GM18511 (cell line): ENCODE data around the gene ALPK1.

Experiments used
- ATAC-seq: cut with Tn5 transposase; IDR thresholded peaks from one replicate; pipeline ENCODE4 v1.9.1; 2021; ENCODE audit warnings: mild to moderate bottlenecking, moderate library complexity; ENCODE audit not compliant: unreplicated experiment

ALPK1 gene

DNA sequence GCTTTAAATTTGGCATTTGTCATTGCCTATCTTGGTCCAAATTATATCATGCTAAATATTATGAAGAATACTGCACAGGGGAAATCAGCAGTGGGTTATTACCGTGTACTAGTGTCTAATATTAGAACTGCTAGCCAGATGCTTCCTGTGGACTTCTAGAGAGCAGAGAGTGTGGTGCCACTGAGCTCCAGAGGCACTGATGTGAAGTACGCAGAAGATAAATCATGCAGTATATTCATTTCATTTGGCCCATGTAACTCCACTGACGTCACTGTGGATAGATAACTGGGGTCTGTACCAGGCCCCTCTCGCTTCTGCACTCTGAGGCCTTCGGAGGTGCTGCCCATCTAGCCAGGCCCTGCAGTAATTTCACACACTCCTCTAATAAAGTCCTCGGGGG, 80.0 kb downstream of the ALPK1 start:
- peak; percentile 60 for ATAC-seq

DNA sequence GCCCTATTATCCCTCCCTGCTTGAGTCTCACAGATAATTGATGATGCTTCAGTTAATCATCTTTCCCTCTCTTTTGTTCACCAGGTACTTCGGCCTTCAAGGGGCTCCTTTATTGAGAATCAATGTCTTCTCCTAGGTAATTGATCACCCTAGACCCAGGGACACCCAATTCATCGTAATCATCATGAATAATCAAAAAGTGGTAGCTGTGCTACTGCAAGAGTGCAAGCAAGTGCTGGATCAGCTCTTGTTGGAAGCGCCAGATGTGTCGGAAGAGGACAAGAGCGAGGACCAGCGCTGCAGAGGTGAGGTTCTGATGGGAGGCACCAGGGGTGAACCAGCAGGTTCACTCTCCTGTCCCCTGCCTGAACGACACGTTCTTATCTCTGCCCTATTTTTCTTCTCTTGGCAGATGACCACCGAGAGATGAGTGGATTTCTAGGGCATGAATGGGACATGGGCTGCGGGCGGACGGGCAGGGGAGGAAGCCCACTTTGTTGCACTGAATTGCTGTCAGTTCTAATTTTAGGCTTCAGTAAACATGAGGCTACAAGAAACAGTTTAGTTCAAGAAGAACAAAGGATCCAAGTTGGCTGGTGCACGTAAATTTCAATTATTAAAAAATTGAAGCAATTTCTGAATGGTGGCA, 80.5 kb downstream of the ALPK1 start:
- no peak for ATAC-seq

DNA sequence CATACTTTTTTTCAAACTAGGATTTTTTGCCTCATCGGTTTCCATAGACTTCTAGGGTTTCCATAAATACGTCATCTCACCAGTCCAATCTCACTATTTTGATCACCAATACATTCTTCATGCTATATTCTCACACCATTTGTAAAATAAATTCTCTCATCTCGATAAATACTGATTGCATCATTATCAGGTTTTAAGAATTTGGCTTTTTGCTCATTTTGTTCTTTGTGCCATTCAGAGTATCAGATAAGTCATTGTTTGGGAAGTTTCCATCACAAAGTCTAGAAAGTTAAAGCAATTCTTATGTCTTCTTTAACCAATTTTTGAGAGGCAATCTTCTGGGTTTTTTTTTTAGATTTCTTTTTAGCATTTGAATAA, 81.1 kb downstream of the ALPK1 start:
- no peak for ATAC-seq

DNA sequence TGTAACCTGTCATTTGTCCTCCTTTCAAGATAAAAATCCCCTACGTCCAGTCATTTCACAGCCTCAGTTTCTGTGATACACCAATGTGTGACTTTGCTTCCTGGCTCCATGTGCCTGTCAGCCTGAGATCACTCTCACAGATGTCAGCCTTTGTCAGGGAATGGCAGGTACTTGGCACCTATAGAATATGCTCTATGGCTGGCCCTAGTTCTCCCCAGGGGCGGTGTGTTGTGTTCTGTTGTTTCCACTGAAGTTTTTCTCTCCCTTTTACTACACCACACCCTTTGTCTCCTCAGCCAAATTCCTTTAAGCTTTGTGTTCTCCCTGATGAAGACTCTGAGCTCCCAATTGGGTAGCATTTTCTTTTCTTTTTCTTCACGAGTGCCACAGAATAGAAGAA, 81.7 kb downstream of the ALPK1 start:
- ATAC-seq: no peak

DNA sequence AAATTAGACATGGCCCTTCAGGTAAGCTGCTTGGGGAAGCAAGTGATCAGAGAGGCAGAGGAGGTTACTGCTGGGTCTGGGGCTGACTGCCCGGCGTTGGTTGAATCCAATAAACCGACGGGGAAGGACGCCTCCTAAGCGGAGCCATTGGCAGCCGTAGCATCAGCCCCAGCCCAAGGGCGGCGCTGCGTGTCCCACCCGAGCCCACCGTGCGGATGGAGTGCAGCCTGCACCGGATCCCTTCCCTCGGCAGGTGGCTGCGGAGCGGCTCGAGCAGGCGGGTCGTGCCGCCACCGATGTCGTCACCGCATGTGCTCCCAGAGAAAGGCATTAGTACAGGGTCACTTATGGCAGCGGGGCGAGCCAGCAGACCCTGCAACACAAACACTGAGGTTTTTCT, 82.1 kb downstream of the ALPK1 start:
- ATAC-seq: no peak

DNA sequence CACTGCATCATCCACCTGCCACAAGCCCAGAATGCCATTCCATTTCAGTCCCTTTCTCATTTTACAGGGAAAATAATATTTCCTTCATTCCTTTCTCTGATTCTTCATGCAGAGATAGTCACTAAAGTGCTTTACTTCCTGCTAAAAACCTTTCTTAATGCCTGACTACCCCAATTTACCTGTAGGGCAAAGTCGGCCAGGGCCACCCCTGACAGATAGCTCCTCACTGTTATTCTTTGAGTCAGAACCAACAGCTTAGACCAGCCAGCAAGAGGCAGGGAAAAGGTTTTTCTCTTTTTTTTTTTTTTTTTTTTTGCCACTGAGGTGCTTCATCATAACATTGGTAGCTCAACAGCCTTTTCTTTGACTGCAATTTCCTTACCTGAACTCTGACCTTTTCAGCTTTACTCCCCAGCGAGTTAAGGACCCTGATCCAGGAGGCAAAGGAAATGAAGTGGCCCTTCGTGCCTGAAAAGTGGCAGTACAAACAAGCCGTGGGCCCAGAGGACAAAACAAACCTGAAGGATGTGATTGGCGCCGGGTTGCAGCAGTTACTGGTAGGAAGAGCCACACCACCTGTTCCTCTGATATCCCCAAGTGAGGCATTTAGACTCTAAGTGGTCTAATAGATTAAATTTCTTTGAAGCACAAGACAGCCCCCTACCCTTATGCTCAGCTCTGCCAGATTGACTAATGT, 85.0 kb downstream of the ALPK1 start:
- no peak for ATAC-seq

DNA sequence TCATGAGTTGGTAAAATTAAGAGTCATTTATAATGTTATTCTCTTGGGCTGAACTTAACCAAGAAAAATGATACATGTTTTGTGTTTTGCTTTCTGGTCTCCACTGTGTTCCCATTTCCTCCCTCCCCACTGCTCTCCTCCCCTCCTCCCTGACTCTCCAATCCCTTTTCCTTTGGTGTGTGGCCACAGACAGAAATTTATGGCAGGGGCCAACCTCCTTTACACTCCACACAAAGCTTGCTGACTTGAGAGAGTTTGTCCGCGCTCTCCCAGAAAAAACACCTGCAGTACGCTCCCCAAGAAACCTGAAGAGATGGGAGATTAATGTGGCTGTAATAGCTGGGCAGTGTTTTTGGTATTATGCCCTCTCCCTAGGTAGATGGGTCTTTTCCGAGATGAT, 88.9 kb downstream of the ALPK1 start:
- no peak for ATAC-seq

DNA sequence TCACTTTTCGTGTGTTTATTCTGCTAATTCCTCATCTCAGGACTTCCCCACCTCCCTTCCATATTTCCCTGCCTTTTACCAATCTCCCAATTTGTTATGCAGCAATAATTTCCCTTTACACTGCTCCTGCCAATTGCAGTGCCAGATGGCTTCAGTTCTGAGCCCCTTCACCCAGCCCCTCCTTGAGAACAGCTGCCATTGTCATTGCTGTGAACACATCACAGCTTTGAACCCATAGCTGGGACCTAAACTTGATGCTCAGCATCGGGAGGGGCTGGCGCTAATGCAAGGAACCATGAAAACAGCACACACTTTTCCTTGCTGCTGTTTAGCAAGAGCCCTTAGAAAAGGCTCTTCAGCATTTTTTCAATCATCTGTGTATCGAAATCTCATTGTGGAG, 104.9 kb downstream of the ALPK1 start:
- no peak for ATAC-seq

DNA sequence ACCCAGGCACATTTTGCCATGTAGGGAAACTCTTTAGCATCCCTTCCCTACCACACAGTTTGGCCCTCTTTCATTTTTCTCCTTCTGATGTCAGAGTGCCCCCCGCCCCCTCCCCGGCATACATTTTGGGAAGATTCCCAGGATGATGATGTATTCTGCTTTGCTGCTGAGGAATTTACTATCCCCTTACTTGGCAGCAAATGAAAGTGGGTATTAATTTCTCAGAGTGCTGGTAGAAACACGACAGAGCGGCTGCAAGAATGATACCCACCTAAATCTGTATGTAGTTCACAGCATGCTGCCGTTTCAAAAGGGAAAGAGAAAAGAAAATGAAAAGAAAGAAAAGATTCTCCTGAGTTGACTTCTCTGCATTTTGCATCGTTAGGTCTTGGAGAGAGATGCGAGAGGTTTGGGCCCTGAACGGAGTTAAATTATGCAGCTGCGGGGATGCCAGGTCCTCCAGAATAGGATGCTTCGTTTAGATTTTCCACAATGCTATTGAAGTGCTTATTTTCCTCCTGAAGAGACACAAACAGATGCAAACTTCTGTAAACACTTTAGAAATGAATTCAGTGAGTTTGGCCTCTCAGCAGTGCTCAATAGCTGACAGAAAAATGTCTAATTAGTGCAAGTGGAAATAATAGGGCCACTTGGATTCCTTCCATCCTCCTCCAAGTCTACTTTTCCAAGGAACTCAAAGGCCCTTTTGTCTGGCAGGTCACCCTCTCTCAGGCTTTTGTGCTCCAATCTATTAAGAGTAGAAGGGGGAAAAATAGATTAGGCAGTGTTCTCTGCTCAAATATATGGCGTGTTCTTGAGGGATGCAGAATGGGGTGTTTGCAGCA, 106.2 kb downstream of the ALPK1 start:
- no peak for ATAC-seq

DNA sequence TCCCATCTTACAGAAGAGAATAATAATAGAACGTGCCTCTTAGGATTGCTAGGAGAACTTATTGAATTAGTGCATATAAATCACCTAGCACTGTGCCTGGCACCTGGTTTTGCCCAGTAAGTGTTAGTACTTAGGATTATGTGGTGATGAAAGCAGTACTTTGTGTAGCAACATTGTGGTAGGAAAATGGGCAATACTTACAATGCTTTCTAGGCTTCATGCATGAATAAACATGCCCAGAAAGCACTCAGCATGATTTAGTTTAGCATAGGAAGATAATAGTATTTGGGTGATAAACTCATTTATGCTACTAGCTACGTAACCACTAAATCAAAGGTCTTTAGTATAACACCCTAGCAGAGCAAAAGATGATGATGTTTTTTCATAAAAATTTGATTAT, 113.2 kb downstream of the ALPK1 start:
- no peak for ATAC-seq

DNA sequence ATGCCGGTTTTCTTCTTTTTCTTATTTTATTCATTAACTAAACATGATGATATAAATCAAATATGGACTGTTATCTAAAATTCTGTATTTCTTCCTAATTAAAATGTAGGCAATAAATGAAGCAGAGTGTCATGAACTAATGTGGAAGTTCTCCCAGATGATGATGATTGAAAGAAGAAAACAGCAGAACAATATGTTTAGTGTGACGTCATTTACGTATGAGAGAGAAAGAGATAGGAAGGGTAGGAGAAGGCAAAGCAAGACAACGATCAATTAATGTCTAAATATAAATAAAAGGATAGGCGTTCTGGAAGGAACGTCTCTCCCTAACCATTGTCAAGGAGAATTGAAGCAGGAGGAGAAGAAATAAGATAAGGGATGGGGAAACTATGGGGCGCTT, 113.6 kb downstream of the ALPK1 start:
- no peak for ATAC-seq

DNA sequence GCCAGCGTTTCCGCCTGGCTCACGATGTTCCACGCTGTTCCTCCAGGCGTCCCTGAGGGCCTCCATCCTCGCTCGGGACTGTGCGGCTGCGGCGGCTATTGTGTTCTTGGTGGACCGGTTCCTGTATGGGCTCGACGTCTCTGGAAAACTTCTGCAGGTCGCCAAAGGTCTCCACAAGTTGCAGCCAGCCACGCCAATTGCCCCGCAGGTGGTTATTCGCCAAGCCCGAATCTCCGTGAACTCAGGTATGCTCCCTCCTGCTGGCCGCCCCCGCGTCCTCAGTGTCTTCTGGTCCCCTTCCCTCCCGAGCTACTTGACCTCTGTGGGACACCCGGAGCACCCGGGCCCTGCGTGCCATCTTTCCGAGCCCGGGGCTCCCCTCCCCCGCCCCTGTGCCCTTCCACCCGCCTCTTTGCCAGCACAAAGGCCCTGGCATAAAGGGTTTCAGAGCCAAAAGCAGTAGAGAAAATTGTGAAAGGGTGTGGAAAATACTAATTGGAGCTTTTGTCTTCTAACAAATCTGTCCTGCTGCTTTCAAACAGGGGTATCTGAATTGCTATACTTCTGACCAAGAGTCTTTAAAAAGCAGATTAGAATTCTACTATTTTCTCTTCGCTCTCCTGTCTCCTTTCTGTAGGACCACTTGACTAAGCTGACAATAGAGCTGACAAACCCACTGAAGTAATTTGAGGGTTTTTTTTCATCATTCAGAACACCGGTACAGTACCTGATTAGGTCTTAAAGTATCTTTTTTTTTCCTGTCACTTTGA, 114.8 kb downstream of the ALPK1 start:
- ATAC-seq: no peak

DNA sequence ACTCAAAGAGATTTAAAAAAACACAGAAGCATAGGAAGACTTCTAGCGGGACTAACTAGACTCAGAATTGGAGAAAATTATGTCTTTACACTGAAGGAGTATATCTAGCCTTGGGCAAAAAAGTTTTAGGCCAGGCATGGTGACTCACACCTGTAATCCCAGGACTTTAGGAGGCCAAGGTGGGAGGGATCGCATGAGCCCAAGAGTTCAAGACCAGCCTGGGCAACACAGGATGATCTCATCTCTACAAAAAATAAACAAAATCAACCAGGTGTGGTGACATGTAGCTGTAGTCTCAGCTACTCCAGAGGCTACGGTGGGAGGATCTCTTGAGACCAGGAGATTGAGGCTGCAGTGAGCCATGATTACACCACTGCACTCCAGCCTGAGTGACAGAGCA, 119.3 kb downstream of the ALPK1 start:
- ATAC-seq: no peak

DNA sequence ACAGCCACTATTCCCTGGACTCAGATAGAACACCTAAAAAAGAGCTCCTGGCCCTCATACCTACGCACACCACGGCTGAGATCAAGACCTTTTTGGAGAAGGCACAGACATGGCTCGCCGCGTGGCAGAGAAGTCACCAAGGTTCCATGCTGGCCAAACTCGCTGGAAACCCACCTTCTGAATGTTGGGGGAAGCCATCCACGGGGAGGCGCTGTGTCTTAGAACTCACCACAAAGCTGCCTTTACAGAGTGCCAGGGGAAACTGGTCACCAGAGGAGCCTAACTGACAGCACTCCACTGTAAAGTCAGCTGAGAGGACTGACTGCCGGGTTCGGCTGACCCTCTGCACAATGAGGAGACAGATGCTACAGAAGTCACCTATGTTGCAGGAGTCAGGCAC, 120.9 kb downstream of the ALPK1 start:
- no peak for ATAC-seq

DNA sequence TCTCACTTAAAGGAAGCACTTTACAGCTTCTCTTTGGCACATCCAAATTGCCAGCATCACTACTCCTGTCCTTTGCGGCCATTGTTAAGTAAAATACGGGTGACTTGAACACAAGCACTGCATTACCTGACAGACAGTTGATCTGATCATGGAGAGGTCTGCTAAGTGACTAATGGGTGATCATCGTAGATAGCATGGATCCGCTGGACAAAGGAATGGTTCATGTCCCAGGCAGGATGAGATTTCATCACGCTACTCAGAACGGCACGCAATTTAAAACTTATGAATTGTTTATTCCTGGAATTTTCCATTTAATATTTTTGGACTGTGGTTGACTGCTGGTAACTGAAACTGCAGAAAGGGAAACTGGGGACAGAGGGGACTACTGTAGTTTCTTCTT, 124.7 kb downstream of the ALPK1 start:
- no peak for ATAC-seq

DNA sequence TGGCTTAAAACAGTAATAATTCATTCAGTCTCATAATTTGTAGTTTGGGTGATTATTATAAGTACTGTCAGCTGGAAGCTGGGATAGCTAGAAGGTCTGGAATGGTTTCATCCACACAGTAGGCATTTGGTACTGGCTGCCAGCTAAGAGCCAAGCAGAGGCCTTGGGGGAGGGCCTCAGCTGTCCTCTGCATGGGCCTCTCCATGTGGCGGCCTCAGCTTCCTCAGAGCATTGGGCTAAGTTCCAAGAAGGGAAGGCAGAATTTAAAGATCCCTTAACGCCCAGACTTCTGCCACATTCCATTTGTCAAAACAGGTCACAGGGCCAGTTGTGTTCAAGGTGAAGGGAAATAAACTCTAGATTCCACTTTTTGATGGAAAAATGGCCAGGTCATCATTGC, 125.5 kb downstream of the ALPK1 start:
- no peak for ATAC-seq

DNA sequence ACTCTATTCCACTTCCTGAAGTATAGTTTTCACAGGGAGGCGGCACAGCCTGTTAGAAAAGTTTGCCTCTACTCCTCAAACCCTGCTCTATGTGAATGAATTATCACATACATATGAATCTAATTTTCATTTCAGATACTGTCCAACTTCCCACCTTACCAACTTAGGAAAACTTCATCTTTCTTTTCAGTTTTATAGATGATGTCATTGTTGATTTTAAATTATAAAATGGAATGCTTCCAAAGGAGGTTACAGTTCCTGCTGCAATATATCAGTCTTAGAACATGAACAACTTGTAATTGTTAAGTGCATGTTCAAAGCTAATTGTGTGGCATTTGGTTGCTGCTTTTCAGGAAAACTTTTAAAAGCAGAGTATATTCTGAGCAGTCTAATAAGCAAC, 126.4 kb downstream of the ALPK1 start:
- no peak for ATAC-seq

DNA sequence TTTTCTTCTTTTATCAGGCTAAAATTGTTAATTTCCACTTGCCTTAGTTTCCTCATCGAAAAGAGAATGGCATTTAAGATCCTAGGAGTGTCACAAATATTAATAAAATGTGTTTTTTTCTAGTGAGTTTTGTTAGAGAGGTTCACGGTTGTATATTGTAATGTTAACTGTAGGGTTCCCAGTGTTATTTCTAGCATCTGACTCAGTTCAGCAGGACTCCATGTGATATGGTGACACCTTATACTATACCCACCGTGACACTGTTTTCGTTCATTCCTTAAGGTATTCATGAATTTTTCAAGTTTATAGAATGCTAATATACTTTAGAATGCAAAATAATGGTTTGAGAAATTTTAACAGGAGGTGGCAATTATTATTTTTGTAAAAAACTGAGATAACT, 128.7 kb downstream of the ALPK1 start:
- ATAC-seq: no peak

DNA sequence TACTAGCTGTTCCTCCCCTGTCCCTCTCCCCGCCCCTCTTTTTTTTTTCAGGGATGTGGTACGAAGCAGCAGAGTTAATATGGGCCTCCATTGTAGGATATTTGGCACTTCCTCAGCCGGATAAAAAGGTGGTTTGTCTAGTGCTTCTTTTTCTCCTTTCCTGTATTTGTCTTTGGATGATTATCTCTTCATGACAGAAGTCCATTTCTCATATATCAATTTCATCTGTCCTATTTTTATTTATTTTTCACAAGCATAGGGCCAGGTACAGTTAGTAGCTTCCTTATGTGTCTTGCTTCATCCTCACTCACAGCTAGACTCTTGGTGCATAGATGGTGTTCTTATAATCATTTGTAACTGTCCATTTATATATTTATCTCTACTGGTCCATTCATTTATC, 129.2 kb downstream of the ALPK1 start:
- ATAC-seq: no peak

DNA sequence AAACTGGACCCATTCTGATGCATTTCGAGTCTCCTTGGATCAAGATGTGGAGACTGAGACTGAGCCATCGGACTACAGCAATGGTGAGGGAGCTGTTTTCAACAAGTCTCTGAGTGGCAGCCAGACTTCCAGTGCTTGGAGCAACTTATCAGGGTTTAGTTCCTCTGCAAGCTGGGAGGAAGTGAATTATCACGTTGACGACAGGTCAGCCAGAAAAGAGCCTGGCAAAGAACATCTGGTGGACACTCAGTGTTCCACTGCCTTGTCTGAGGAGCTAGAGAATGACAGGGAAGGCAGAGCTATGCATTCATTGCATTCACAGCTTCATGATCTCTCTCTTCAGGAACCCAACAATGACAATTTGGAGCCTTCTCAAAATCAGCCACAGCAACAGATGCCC, 134.0 kb downstream of the ALPK1 start:
- no peak for ATAC-seq

DNA sequence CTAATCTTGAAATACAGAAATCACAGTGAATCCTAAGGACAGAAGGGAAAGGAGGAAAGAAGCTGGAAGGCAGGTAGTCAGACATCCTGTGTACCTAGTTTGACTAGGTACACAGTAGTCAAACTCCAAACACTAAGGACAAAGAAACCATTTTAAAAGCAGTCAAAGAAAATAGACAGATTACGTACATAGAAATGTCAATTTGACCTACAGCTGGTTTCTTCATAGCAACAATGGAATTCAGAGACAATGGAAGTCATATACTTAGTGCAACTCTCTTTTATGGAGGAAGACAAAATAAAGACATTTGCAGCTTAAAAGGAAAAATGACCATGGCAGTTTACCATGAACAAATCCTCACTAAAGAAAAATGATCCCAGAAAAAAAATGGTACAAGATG, 139.8 kb downstream of the ALPK1 start:
- no peak for ATAC-seq
